NCI-H146 (cell line): ENCODE data around the gene PROM2.
A peak's percentile ranks its signal among the peaks of the same experiment; 100 is the strongest.
"Not testable (repeated sequence)": the region's sequence is repeated elsewhere in the genome, so short reads cannot be mapped to it uniquely, and the experiment has no call there.

Experiments used
- DNase-seq: peaks from one replicate; lab custom pipeline; 2025; lab: John Stamatoyannopoulos, UW

PROM2 gene

GRCh38 chr2:95268211-95269035 lies 5.8 kb upstream of the PROM2 start:
- no peak for DNase-seq

GRCh38 chr2:95269036-95269680 lies 5.1 kb upstream of the PROM2 start:
- DNase-seq: no peak

- not testable (repeated sequence) for DNase-seq
Measured at GRCh38 chr2:95269745-95270144, 4.5 kb upstream of the PROM2 start.

GRCh38 chr2:95270541-95271081 lies 3.6 kb upstream of the PROM2 start:
- DNase-seq: no peak

GRCh38 chr2:95271381-95271971 lies 2.8 kb upstream of the PROM2 start:
- DNase-seq: no peak

GRCh38 chr2:95272299-95272751 lies 1.9 kb upstream of the PROM2 start:
- no peak for DNase-seq

- DNase-seq: no peak
Measured at GRCh38 chr2:95272781-95273180, 1.5 kb upstream of the PROM2 start.

GRCh38 chr2:95273566-95274290 lies 521 bp upstream of the PROM2 start:
- DNase-seq: no peak

GRCh38 chr2:95275151-95275515 lies 884 bp downstream of the PROM2 start:
- no peak for DNase-seq

- no peak for DNase-seq
Measured at GRCh38 chr2:95275601-95276243, 1.5 kb downstream of the PROM2 start.

GRCh38 chr2:95276244-95276887 lies 2.1 kb downstream of the PROM2 start:
- DNase-seq: no peak

GRCh38 chr2:95276888-95277245 lies 2.6 kb downstream of the PROM2 start:
- no peak for DNase-seq

- DNase-seq: peak; percentile 40
Measured at GRCh38 chr2:95277246-95277906, 3.1 kb downstream of the PROM2 start.

- no peak for DNase-seq
Measured at GRCh38 chr2:95278051-95278471, 3.8 kb downstream of the PROM2 start.

- DNase-seq: no peak
Measured at GRCh38 chr2:95278637-95279225, 4.5 kb downstream of the PROM2 start.

- no peak for DNase-seq
Measured at GRCh38 chr2:95279435-95280035, 5.3 kb downstream of the PROM2 start.

- DNase-seq: no peak
Measured at GRCh38 chr2:95281071-95281470, 6.8 kb downstream of the PROM2 start.

- DNase-seq: no peak
Measured at GRCh38 chr2:95281786-95282185, 7.5 kb downstream of the PROM2 start.

- no peak for DNase-seq
Measured at GRCh38 chr2:95282458-95282857, 8.2 kb downstream of the PROM2 start.

GRCh38 chr2:95283562-95283961 lies 9.3 kb downstream of the PROM2 start:
- no peak for DNase-seq
